ENCODE measurements around the gene ASL.
"Not testable (repeated sequence)": the region's sequence is repeated elsewhere in the genome, so short reads cannot be mapped to it uniquely, and the experiment has no call there.

Gene ASL

GRCh38 chr7:66125781-66126352 lies 50.2 kb downstream of the ASL start:
- H3K36me3 ChIP-seq (ENCODE audit: insufficient read depth, low read length); H3K9ac ChIP-seq (ENCODE audit: low read length); H3K27ac ChIP-seq (ENCODE audit: low read depth, low read length); H3K4me3 ChIP-seq (ENCODE audit: low read depth in 1 of 2, low read length in 2 of 2); H3K9me3 ChIP-seq (ENCODE audit: low read length); H3K27me3 ChIP-seq (ENCODE audit: control insufficient read depth in 1 of 2, insufficient read depth in 2 of 2, low read length in 2 of 2); H3K4me1 ChIP-seq (ENCODE audit: insufficient read depth, low read length): not testable (repeated sequence)

- H3K9me3 ChIP-seq (ENCODE audit: low read length); H3K27me3 ChIP-seq (ENCODE audit: control insufficient read depth in 1 of 2, insufficient read depth in 2 of 2, low read length in 2 of 2); H3K27ac ChIP-seq (ENCODE audit: low read depth, low read length); H3K4me1 ChIP-seq (ENCODE audit: insufficient read depth, low read length); H3K4me3 ChIP-seq (ENCODE audit: low read depth in 1 of 2, low read length in 2 of 2); H3K9ac ChIP-seq (ENCODE audit: low read length): not testable (repeated sequence)
- H3K36me3 ChIP-seq (ENCODE audit: insufficient read depth, low read length) = peaks cover 11% of the 10 kb centered on the region
Measured at GRCh38 chr7:66127172-66127571, 51.6 kb downstream of the ASL start.

GRCh38 chr7:66138994-66139752 lies 63.6 kb downstream of the ASL start:
- H3K4me1 ChIP-seq (ENCODE audit: insufficient read depth, low read length) = peaks cover 17% of the 10 kb centered on the region
- H3K4me3 ChIP-seq (ENCODE audit: low read depth in 1 of 2, low read length in 2 of 2) = no peak overlapping the region
- peaks cover 40% of the 10 kb centered on the region for H3K36me3 ChIP-seq (ENCODE audit: insufficient read depth, low read length)

GRCh38 chr7:66140924-66141323 lies 65.3 kb downstream of the ASL start:
- Histone ChIP-seq H3K27me3 (ENCODE audit: control insufficient read depth in 1 of 2, insufficient read depth in 2 of 2, low read length in 2 of 2) (no peaks in the 10 kb centered on the region), H3K4me1 (ENCODE audit: insufficient read depth, low read length) (peaks cover 17% of the 10 kb centered on the region), H3K9ac (ENCODE audit: low read length) (no peak overlapping the region), H3K27ac (ENCODE audit: low read depth, low read length) (peak overlapping the region; percentile 7), H3K36me3 (ENCODE audit: insufficient read depth, low read length) (peaks cover 37% of the 10 kb centered on the region), H3K4me3 (ENCODE audit: low read depth in 1 of 2, low read length in 2 of 2) (no peak overlapping the region), H3K9me3 (ENCODE audit: low read length) (no peaks in the 10 kb centered on the region)

More at GRCh38 chr7:66138994-66139752, 63.6 kb downstream of the ASL start:
- Histone ChIP-seq H3K27me3 (ENCODE audit: control insufficient read depth in 1 of 2, insufficient read depth in 2 of 2, low read length in 2 of 2) (no peaks in the 10 kb centered on the region), H3K27ac (ENCODE audit: low read depth, low read length) (no peak overlapping the region), H3K9ac (ENCODE audit: low read length) (no peak overlapping the region), H3K9me3 (ENCODE audit: low read length) (no peaks in the 10 kb centered on the region)

- H3K36me3 ChIP-seq (ENCODE audit: insufficient read depth, low read length) = peaks cover 39% of the 10 kb centered on the region
- H3K4me1 ChIP-seq (ENCODE audit: insufficient read depth, low read length) = peaks cover 17% of the 10 kb centered on the region
- no peak overlapping the region for H3K4me3 ChIP-seq (ENCODE audit: low read depth in 1 of 2, low read length in 2 of 2)
- H3K27me3 ChIP-seq (ENCODE audit: control insufficient read depth in 1 of 2, insufficient read depth in 2 of 2, low read length in 2 of 2) = no peaks in the 10 kb centered on the region
- H3K27ac ChIP-seq (ENCODE audit: low read depth, low read length) = no peak overlapping the region
- H3K9ac ChIP-seq (ENCODE audit: low read length) = no peak overlapping the region
- H3K9me3 ChIP-seq (ENCODE audit: low read length) = no peaks in the 10 kb centered on the region
Measured at GRCh38 chr7:66142334-66142733, 66.7 kb downstream of the ASL start.

GRCh38 chr7:66142996-66143395 lies 67.4 kb downstream of the ASL start:
- H3K9me3 ChIP-seq (ENCODE audit: low read length) = no peaks in the 10 kb centered on the region
- H3K4me1 ChIP-seq (ENCODE audit: insufficient read depth, low read length) = peaks cover 17% of the 10 kb centered on the region
- no peak overlapping the region for H3K4me3 ChIP-seq (ENCODE audit: low read depth in 1 of 2, low read length in 2 of 2)
- no peak overlapping the region for H3K27ac ChIP-seq (ENCODE audit: low read depth, low read length)
- no peaks in the 10 kb centered on the region for H3K27me3 ChIP-seq (ENCODE audit: control insufficient read depth in 1 of 2, insufficient read depth in 2 of 2, low read length in 2 of 2)
- peaks cover 32% of the 10 kb centered on the region for H3K36me3 ChIP-seq (ENCODE audit: insufficient read depth, low read length)
- no peak overlapping the region for H3K9ac ChIP-seq (ENCODE audit: low read length)
